ENCODE results near the gene NCBP2. TPM values are rescaled to one million over a fixed set of nuclear protein-coding genes. Genes with fewer than 3 reads are reported as not detected.
"Not testable (repeated sequence)": the region's sequence is repeated elsewhere in the genome, so short reads cannot be mapped to it uniquely, and the experiment has no call there.

Gene NCBP2
- total RNA-seq, 6 donors from 2014 or later = 15.7 to 51.7 (median 34.6) TPM

DNA sequence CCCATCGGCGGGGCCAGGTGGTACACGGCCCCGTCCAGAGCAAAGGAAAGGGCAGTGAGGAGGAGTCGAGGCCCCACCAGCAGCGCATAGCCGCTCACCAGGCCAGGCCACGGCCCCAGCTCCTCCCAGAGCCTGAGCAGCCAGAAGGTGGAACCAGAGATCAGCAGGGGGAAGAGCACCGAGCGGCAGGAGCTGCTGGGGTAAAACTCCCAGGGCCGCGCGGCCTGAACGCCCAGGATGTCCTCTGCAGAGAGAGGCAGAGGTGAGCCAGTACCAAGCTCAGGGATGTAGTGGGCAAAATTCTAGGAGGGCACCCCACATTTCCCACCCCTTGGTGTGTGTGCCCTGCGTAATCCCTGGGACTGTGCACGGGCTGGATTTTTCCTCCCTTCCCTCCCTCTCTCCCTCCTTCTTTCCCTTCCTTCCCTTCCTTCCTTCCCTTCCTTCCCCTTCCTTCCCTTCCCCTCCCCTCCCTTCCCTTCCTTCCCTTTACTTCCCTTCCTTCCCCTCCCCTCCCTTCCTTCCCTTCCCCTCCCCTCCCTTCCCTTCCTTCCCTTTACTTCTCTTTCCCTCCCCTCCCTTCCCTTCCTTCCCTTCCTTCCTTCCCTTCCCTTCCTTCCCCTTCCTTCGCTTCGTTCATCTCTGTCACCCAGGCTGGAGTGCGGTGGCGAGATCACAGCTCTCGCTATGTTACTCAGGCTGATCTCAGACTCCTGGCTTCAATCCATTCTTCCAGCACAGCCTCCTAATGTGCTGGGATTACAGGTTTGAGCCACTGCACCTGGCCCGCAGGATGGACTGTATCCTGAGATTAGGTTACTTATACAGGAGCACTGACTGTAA is 6.3 kb upstream of the NCBP2 start:
- H3K4me3 ChIP-seq = no peak overlapping the region
- no peaks in the 10 kb centered on the region for H3K9me3 ChIP-seq
- no peaks in the 10 kb centered on the region for H3K27me3 ChIP-seq
- ATAC-seq (ENCODE audit: low FRiP score in 2 of 2) (peak in 1 of 2 donors; percentile 32), DNase-seq (peak in 1 of 2 donors; percentile 79)
- H3K27ac ChIP-seq = peak overlapping the region in 1 of 4 donors; percentile 34
- H3K36me3 ChIP-seq = peaks cover 0 to 12% (median 2%) of the 10 kb centered on the region in 4 donors
- TF ChIP-seq, protein P1, sequence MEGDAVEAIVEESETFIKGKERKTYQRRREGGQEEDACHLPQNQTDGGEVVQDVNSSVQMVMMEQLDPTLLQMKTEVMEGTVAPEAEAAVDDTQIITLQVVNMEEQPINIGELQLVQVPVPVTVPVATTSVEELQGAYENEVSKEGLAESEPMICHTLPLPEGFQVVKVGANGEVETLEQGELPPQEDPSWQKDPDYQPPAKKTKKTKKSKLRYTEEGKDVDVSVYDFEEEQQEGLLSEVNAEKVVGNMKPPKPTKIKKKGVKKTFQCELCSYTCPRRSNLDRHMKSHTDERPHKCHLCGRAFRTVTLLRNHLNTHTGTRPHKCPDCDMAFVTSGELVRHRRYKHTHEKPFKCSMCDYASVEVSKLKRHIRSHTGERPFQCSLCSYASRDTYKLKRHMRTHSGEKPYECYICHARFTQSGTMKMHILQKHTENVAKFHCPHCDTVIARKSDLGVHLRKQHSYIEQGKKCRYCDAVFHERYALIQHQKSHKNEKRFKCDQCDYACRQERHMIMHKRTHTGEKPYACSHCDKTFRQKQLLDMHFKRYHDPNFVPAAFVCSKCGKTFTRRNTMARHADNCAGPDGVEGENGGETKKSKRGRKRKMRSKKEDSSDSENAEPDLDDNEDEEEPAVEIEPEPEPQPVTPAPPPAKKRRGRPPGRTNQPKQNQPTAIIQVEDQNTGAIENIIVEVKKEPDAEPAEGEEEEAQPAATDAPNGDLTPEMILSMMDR (IDR thresholded peaks at IDR 0.05) = no peak
- TF ChIP-seq EP300 (IDR thresholded peaks at IDR 0.05) = no peak
- TF ChIP-seq POLR2A (IDR thresholded peaks at IDR 0.05) = no peak
- TF ChIP-seq POLR2AphosphoS5 (IDR thresholded peaks at IDR 0.05) = no peak
- H3K4me1 ChIP-seq = peaks cover 4 to 8% (median 5%) of the 10 kb centered on the region in 4 donors
- 62 to 67% methylated on average over 12 to 16 of the region's 22 CpGs for WGBS, 2 donors

DNA sequence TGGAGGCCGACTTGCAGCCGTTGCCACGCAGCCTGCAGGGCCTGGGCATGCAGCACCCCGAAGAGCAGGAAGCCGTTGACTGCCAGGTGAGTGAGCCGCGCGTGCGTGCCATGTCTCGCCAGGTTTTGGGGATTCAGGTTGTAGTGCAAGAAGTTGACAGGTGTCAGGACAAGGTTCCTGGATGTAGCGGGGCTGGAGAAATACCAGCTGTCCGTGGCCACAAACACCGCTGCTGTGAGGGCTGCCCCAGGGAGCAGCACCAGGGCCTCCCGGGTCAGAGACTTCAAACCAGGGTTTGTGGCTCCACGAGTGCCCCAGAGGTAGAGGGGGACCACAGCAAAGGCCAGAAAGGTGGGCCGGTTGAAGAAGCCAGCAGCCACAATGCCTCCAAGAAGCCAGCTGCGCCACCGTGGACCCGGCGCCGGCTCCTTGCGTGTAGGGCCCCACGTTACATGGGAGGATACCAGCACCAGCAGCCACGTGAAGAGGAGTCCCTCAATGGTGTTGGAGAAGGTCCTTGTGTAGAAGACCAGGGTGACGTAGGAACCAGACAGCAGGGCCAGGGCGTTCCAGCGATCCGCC is 5.6 kb upstream of the NCBP2 start:
- Histone ChIP-seq H3K9me3 (no peaks in the 10 kb centered on the region), H3K4me1 (peaks cover 9 to 15% (median 11%) of the 10 kb centered on the region in 4 donors), H3K27ac (no peak overlapping the region), H3K4me3 (no peak overlapping the region), H3K36me3 (peaks cover 0 to 12% (median 2%) of the 10 kb centered on the region in 4 donors), H3K27me3 (no peaks in the 10 kb centered on the region)
- ATAC-seq (ENCODE audit: low FRiP score in 2 of 2) = peak in 1 of 2 donors; percentile 6
- 78 to 86% methylated on average over 13 to 14 of the region's 28 CpGs for WGBS, 2 donors
- DNase-seq = peak in 1 of 2 donors; percentile 67
- TF ChIP-seq POLR2A (IDR thresholded peaks at IDR 0.05) (no peak), POLR2AphosphoS5 (IDR thresholded peaks at IDR 0.05) (no peak), EP300 (IDR thresholded peaks at IDR 0.05) (no peak)
- TF ChIP-seq, protein P1 (IDR thresholded peaks at IDR 0.05) = no peak

DNA sequence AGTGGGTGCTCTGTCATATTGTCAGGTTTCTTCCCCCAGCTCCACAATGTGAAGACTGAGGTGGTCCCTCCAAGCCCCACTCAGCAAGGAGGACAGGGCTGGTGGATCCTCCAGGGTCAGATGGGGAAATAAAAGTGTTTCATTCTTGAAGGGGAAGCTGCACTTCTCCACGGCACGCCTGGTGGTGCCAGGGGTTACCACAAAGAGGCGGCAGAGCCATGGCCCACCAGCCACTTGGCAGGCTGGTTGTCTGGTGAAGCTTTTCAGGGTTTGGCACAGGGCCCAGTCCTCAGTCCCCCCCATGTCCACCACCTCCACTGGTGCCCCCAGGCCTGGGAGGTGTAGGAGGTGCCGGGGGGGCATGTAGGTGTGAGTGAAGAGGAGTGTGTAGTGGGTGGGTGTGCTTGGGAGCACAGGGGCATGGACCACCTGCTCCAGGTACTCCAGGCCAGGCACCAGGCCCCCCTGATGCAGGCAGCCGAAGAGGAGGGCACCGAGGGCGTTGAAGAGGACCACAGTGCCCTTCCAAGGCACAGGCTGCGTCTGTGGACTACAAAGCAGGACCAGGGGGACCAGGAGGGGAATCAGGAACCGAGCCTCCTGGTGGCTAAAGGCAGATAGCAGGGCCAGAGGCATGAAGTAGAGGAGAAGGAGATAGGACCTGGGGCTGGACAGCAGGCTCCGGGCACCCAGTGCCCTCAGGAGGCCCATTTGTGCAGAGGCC is 5.0 kb upstream of the NCBP2 start:
- DNase-seq (peak in 1 of 2 donors; percentile 38), ATAC-seq (ENCODE audit: low FRiP score in 2 of 2) (no peak)
- Histone ChIP-seq H3K36me3 (peaks cover 0 to 12% (median 2%) of the 10 kb centered on the region in 4 donors), H3K27me3 (no peaks in the 10 kb centered on the region), H3K27ac (no peak overlapping the region), H3K4me1 (peaks cover 9 to 17% (median 11%) of the 10 kb centered on the region in 4 donors), H3K4me3 (no peak overlapping the region), H3K9me3 (no peaks in the 10 kb centered on the region)
- WGBS, 2 donors = 82 to 94% methylated on average over 9 to 10 of the region's 10 CpGs
- TF ChIP-seq, protein P1 (IDR thresholded peaks at IDR 0.05) = no peak
- no peak for TF ChIP-seq POLR2A (IDR thresholded peaks at IDR 0.05)
- no peak for TF ChIP-seq EP300 (IDR thresholded peaks at IDR 0.05)
- TF ChIP-seq POLR2AphosphoS5 (IDR thresholded peaks at IDR 0.05) = no peak

DNA sequence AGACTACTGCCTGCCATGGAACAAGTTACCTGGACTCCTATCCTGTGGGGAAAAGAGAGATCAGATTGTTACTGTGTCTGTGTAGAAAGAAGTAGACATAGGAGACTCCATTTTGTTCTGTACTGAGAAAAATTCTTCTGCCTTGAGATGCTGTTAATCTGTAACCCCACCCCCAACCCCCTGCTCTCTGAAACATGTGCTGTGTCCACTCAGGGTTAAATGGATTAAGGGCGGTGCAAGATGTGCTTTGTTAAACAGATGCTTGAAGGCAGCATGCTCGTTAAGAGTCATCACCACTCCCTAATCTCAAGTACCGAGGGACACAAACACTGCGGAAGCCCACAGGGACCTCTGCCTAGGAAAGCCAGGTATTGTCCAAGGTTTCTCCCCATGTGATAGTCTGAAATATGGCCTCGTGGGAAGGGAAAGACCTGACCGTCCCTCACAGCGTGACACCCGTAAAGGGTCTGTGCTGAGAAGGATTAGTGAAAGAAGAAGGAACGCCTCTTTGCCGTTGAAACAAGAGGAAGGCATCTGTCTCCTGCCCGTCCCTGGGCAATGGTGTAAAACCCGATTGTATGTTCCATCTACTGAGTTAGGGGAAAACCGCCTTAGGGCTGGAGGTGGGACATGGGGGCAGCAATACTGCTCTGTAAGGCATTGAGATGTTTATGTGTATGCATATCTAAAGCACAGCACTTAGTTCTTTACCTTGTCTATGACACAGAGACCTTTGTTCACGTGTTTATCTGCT is 1.9 kb upstream of the NCBP2 start:
- Histone ChIP-seq H3K36me3 (peaks cover 0 to 11% (median 3%) of the 10 kb centered on the region in 4 donors), H3K4me1 (peaks cover 17 to 34% (median 22%) of the 10 kb centered on the region in 4 donors), H3K4me3 (peak overlapping the region in 1 of 4 donors; percentile 69)
- DNase-seq; H3K27ac ChIP-seq; H3K9me3 ChIP-seq; H3K27me3 ChIP-seq; ATAC-seq (ENCODE audit: low FRiP score in 2 of 2): not testable (repeated sequence)
- WGBS, 2 donors = 78 to 81% methylated on average over 13 to 14 of the region's 14 CpGs

Measured in upper lobe of left lung (tissue), 6 donors.